ENCODE results near the gene MAD1L1.

The MAD1L1 gene

GRCh38 chr7:2214636-2215035, 18.1 kb downstream of the MAD1L1 start:
- TF ChIP-seq ZFX (IDR thresholded peaks at IDR 0.05) = no peak
- TF ChIP-seq, protein P1, sequence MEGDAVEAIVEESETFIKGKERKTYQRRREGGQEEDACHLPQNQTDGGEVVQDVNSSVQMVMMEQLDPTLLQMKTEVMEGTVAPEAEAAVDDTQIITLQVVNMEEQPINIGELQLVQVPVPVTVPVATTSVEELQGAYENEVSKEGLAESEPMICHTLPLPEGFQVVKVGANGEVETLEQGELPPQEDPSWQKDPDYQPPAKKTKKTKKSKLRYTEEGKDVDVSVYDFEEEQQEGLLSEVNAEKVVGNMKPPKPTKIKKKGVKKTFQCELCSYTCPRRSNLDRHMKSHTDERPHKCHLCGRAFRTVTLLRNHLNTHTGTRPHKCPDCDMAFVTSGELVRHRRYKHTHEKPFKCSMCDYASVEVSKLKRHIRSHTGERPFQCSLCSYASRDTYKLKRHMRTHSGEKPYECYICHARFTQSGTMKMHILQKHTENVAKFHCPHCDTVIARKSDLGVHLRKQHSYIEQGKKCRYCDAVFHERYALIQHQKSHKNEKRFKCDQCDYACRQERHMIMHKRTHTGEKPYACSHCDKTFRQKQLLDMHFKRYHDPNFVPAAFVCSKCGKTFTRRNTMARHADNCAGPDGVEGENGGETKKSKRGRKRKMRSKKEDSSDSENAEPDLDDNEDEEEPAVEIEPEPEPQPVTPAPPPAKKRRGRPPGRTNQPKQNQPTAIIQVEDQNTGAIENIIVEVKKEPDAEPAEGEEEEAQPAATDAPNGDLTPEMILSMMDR (conservative IDR thresholded peaks at IDR 0.05) = no peak

GRCh38 chr7:2213551-2214215, 19.1 kb downstream of the MAD1L1 start:
- TF ChIP-seq ZFX (IDR thresholded peaks at IDR 0.05) = no peak
- TF ChIP-seq, protein P1 (conservative IDR thresholded peaks at IDR 0.05) = no peak
- H3K27ac ChIP-seq = no peak overlapping the region

More at GRCh38 chr7:2214636-2215035, 18.1 kb downstream of the MAD1L1 start:
- H3K27ac ChIP-seq = no peak overlapping the region

DNA sequence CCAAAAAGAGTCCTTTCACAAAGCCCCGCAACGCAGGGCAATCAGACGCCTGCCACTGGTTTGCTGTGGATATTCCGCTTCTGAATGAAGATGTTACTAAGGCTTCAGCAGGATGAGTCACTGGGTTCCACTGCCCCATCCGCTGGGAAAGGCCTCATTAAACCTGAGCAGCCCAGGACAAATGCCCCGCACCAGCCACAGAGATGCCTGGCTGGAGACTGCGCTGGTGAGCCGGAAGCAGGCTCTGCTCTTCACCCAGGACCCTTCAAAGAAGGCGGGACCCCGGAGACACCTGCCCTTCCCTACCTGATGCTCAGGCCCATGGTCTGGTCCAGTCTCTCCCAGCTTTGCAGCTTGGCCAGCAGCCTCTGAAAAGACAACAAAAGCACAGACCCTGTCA, 19.8 kb downstream of the MAD1L1 start:
- H3K27ac ChIP-seq = no peak overlapping the region
- TF ChIP-seq, protein P1 (conservative IDR thresholded peaks at IDR 0.05) = no peak
- TF ChIP-seq ZFX (IDR thresholded peaks at IDR 0.05) = no peak

DNA sequence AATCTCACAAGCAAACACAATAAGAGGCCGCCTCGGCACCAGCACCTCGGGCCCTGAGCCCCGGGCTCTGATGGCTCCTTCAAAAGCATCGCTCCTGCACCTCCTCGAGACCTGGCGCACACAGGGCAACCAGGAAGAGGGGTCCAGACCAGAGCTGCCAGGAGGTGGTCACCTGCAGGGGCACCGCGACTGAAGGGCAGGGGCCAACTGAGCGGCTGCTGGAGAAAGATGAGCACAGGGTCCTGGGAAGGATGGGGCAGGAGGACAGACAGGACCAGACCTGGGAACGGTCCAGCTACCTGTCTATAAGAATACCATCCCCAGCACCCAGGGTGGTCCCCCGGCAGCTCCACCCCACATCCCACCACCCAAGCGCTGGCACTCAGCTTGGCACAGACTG, 20.8 kb downstream of the MAD1L1 start:
- TF ChIP-seq ZFX (IDR thresholded peaks at IDR 0.05) = no peak
- no peak overlapping the region for H3K27ac ChIP-seq

- H3K27ac ChIP-seq = no peak overlapping the region
- TF ChIP-seq, protein P1 (conservative IDR thresholded peaks at IDR 0.05) = no peak
- TF ChIP-seq ZFX (IDR thresholded peaks at IDR 0.05) = no peak
Measured at GRCh38 chr7:2211259-2211880, 21.4 kb downstream of the MAD1L1 start.

DNA sequence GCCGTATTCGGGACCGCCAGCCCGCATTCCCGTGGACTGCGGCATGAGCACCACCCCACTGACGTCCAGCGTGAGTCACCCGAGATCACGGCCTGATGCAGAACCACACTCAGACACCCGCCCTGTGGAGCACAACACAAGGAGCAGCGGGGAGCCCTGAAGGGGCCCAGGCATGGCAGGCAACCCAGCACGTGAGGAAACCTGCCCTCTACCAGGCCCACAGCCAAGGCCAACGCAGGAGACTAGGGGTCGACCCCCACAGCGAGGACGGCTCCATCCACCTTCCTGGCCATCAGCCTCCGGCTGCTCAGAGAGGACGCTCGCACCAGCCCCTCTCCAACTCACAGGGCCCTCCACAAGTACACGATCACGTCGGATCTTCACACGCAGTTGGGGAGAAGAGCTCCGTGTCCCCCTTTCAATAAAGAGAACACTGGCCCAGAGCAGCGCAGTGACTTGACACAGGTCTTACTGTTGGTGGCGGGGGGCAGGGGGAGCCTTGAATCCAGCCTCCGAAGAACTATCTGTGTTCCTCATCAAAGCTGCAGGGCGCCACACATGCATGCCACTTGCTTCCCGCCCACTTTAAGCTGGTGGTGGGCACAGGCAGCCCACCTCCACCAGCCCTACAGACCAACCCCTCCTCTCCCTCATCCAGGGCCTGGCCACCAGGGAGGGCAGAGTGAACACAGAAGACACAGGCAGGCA, 22.0 kb downstream of the MAD1L1 start:
- TF ChIP-seq ZFX (IDR thresholded peaks at IDR 0.05) = no peak
- TF ChIP-seq, protein P1 (conservative IDR thresholded peaks at IDR 0.05) = no peak
- H3K27ac ChIP-seq = no peak overlapping the region

DNA sequence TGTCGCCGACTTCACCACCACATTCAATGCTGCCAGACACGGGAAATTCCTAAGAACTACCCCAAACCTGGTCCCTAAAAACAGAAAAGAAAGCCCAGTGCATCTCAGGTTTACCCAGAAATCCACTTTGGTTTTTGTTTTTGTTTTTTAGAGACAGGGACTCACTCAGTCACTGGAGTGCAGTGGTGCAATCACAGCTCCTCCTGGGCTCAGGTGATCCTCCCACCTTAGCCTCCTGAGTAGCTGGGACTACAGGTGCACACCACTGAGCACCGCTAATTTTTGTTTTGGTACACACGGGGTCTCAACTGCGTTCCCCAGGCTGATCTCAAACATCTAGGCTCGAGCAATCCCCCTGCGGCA, 22.8 kb downstream of the MAD1L1 start:
- no peak for TF ChIP-seq ZFX (IDR thresholded peaks at IDR 0.05)
- TF ChIP-seq, protein P1 (conservative IDR thresholded peaks at IDR 0.05) = no peak
- no peak overlapping the region for H3K27ac ChIP-seq

Data from C4-2B (cell line).